Heart left ventricle (tissue), 13 donors: ENCODE results near the gene ITGAE.

Experiments used
- POLR2A ChIP-seq, 2 donors: fragments of 450-650 bp; IDR thresholded peaks; one replicate each; pipeline ENCODE4 v1.6.1; 2017; ENCODE audit warnings: antibody characterized with exemption in 2 of 2, mild to moderate bottlenecking in 2 of 2, moderate library complexity in 2 of 2
- TF ChIP-seq, protein P1 (sequence below), 12 donors: fragments of 200-600 bp; sonication (generic) in 4 of 12; IDR thresholded peaks; one replicate each; pipeline versions ENCODE4 v1.5.0 to v1.8.0; 2018 to 2022; ENCODE audit warnings: antibody characterized with exemption in 12 of 12, mild to moderate bottlenecking in 5 of 12
- donor health status: ischemic (EF 13 %, LVEDD 7.1; RV severe dilation, severe dysfunction).
- donor health status: DM: no; HTN: yes; CAD: no.
- donor health status: DM: no; HTN: no; CAD: no.
- donor health status: ischemic (EF 25% LVEDD 6.9; RV normal size, moderate dysfunction).
- donor health status: ischemic (EF 25% LVEDD 5.7; RV mildly dilated, moderate dysfunction).
- donor health status: ischemic (EF 35%, LVEDD 5.7; RV mildly dilated, moderate dysfunction).
- donor health status: nonischemic (EF 11% LVEDD 7.7; RV severe dilation, severe dysfunction).
- donor health status: DM: yes; HTN: yes; CAD: no.
- donor health status: PGD.
- donor health status: ischemic (EF 29% LVEDD 5.4; RV normal size, mild dysfunction).
- donor health status: nonischemic (EF 23%, LVEDD 6.1; RV moderate dilation, normal function).

DNA sequence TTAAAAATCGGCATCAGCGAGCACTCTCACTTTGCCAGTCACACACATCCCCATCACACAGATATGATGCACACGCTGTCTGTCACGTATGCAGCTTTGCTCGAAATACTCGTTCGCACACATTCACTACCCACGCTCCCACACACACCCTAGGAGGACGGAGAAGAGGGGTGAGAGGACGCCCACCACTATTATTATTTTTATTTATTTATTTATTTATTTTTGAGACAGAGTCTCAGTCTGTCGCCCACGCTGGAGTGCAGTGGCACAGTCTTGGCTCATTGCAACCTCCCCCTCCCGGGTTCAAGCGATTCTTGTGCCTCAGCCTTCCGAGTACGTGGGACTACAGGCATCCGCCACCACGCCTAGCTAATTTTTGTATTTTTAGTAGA is 46.9 kb downstream of the ITGAE start:
- TF ChIP-seq POLR2A (IDR thresholded peaks at IDR 0.05), result no peak
- TF ChIP-seq, protein P1, sequence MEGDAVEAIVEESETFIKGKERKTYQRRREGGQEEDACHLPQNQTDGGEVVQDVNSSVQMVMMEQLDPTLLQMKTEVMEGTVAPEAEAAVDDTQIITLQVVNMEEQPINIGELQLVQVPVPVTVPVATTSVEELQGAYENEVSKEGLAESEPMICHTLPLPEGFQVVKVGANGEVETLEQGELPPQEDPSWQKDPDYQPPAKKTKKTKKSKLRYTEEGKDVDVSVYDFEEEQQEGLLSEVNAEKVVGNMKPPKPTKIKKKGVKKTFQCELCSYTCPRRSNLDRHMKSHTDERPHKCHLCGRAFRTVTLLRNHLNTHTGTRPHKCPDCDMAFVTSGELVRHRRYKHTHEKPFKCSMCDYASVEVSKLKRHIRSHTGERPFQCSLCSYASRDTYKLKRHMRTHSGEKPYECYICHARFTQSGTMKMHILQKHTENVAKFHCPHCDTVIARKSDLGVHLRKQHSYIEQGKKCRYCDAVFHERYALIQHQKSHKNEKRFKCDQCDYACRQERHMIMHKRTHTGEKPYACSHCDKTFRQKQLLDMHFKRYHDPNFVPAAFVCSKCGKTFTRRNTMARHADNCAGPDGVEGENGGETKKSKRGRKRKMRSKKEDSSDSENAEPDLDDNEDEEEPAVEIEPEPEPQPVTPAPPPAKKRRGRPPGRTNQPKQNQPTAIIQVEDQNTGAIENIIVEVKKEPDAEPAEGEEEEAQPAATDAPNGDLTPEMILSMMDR (IDR thresholded peaks at IDR 0.05), result no peak
